Uterus (tissue), 2 donors: Measurements from ENCODE around the gene PTPRG.

ENCODE experiments used
- CTCF ChIP-seq, 4 experiments: fragments of 200-600 bp in 2 of 4; fragments of 450-650 bp in 2 of 4; sonication (generic) in 2 of 4; IDR thresholded peaks; one replicate each; pipeline ENCODE4 v1.5.1; 2016 to 2019; ENCODE audit warnings: antibody characterized with exemption in 4 of 4, mild to moderate bottlenecking in 2 of 4, moderate library complexity in 1 of 4
- POLR2A ChIP-seq, 2 donors: fragments of 450-650 bp; IDR thresholded peaks; one replicate each; pipeline ENCODE4 v1.6.1; 2016; ENCODE audit warnings: antibody characterized with exemption in 2 of 2, mild to moderate bottlenecking in 1 of 2, moderate library complexity in 1 of 2

GRCh38 chr3:61561374-61562041 is at the start of gene PTPRG:
- TF ChIP-seq POLR2A (IDR thresholded peaks at IDR 0.05) (peak; percentile 26 to 70), CTCF (IDR thresholded peaks at IDR 0.05) (no peak)
